Uterus (tissue), 4 donors: ENCODE measurements around the gene PEX16. TPM values are rescaled to one million over a fixed set of nuclear protein-coding genes. Genes with fewer than 3 reads are reported as not detected.
A peak's percentile ranks its signal among the peaks of the same experiment; 100 is the strongest.

ENCODE experiments used
- DNase-seq, 2 donors: peaks; one replicate each; pipeline ENCODE4 v3.0.0-alpha.2; 2019 to 2020
- H3K27ac ChIP-seq, 2 donors: fragments of 200-600 bp; sonication (generic); 1 replicate in 1 of 2; 2 replicates in 1 of 2; pipeline ENCODE4 v1.5.1; 2016 to 2018
- H3K27me3 ChIP-seq, 2 donors: fragments of 200-600 bp; sonication (generic); one replicate each; pipeline ENCODE4 v1.5.1; 2018 to 2019; ENCODE audit warnings: control low read depth in 1 of 2
- H3K36me3 ChIP-seq, 2 donors: fragments of 200-600 bp; sonication (generic); one replicate each; pipeline ENCODE4 v1.5.1; 2019; ENCODE audit warnings: control low read depth in 1 of 2
- H3K4me1 ChIP-seq, 2 donors: fragments of 200-600 bp; sonication (generic); one replicate each; pipeline ENCODE4 v1.5.1; 2018 to 2019; ENCODE audit warnings: control low read depth in 1 of 2
- H3K4me3 ChIP-seq, 2 donors: fragments of 200-600 bp; sonication (generic); 1 replicate in 1 of 2; 2 replicates in 1 of 2; pipeline ENCODE4 v1.5.1; 2018 to 2019; ENCODE audit warnings: mild to moderate bottlenecking in 1 of 2
- H3K9me3 ChIP-seq, 2 donors: fragments of 200-600 bp; sonication (generic); one replicate each; pipeline ENCODE4 v1.5.1; 2019; ENCODE audit warnings: control low read depth in 1 of 2
- CTCF ChIP-seq, 4 experiments: fragments of 200-600 bp in 2 of 4; fragments of 450-650 bp in 2 of 4; sonication (generic) in 2 of 4; IDR thresholded peaks; one replicate each; pipeline ENCODE4 v1.5.1; 2016 to 2019; ENCODE audit warnings: antibody characterized with exemption in 4 of 4, mild to moderate bottlenecking in 2 of 4, moderate library complexity in 1 of 4
- POLR2A ChIP-seq, 2 donors: fragments of 450-650 bp; IDR thresholded peaks; one replicate each; pipeline ENCODE4 v1.6.1; 2016; ENCODE audit warnings: antibody characterized with exemption in 2 of 2, mild to moderate bottlenecking in 1 of 2, moderate library complexity in 1 of 2
- intact Hi-C: fragments of 100-400 bp; cut with DNase I; formaldehyde crosslinking; loops from one replicate; pipeline ENCODE4 v1.15.1; 2023; ENCODE audit warnings: low total_unique reads
- total RNA-seq, 4 donors: library from RNA; depleted of rRNA in 3 of 4; stranded (reverse); fragments of >200 nt in 3 of 4; gene quantifications; one replicate each; pipeline versions ENCODE4 v1.1.0 to v1.2.4, GENCODE V29; 2014 to 2023
- donor health status: DM: yes; HTN: yes; CAD: no.

Gene PEX16
- total RNA-seq, 4 donors from 2014 or later: 15.3 to 32.1 (median 27.6) TPM

GRCh38 chr11:45885921-45886721, 31.6 kb downstream of the PEX16 start:
- no peaks in the 10 kb centered on the region for H3K9me3 ChIP-seq
- no peak for DNase-seq
- intact Hi-C loops: no loop called here
- no peak overlapping the region for H3K27ac ChIP-seq
- H3K4me3 ChIP-seq: peak overlapping the region; percentile 5 to 37
- TF ChIP-seq POLR2A (IDR thresholded peaks at IDR 0.05): no peak
- no peak for TF ChIP-seq CTCF (IDR thresholded peaks at IDR 0.05)
- H3K36me3 ChIP-seq: no peaks in the 10 kb centered on the region
- H3K27me3 ChIP-seq: no peaks in the 10 kb centered on the region
- H3K4me1 ChIP-seq: peaks cover 0 to 7% of the 10 kb centered on the region in 2 donors

- Histone ChIP-seq H3K27ac (no peak within 1 kb of the TSS), H3K9me3 (no peaks in the 10 kb centered on the region), H3K4me3 (peak within 1 kb of the TSS; percentile 5 to 37), H3K36me3 (no peaks in the 10 kb centered on the region), H3K4me1 (peaks cover 0 to 9% of the 10 kb centered on the region in 2 donors), H3K27me3 (no peaks in the 10 kb centered on the region)
- peak in 1 of 2 donors; percentile 55 for DNase-seq
- intact Hi-C loops: no loop called here
- TF ChIP-seq CTCF (IDR thresholded peaks at IDR 0.05) (no peak), POLR2A (IDR thresholded peaks at IDR 0.05) (peak in 1 of 2 donors; percentile 28)
Observed at GRCh38 chr11:45885274-45885920, 32.3 kb downstream of the PEX16 start, which contains the start of gene MAPK8IP1. TSS of gene MAPK8IP1 (plus strand) at chr11:45885651. CDS start at chr11:45885821, 170 bp downstream.

- intact Hi-C loops: no loop called here
- Histone ChIP-seq H3K36me3 (no peaks in the 10 kb centered on the region), H3K4me3 (no peak overlapping the region), H3K4me1 (peaks cover 0 to 11% of the 10 kb centered on the region in 2 donors), H3K27me3 (no peaks in the 10 kb centered on the region), H3K9me3 (no peaks in the 10 kb centered on the region), H3K27ac (no peak overlapping the region)
- DNase-seq: no peak
- TF ChIP-seq CTCF (IDR thresholded peaks at IDR 0.05) (no peak), POLR2A (IDR thresholded peaks at IDR 0.05) (no peak)
Observed at GRCh38 chr11:45884596-45885185, 33.0 kb downstream of the PEX16 start.

GRCh38 chr11:45881708-45882368, 35.8 kb downstream of the PEX16 start:
- H3K4me3 ChIP-seq: no peak overlapping the region
- no peak for DNase-seq
- H3K27ac ChIP-seq: peak overlapping the region in 1 of 2 donors; percentile 11
- H3K27me3 ChIP-seq: no peaks in the 10 kb centered on the region
- no peaks in the 10 kb centered on the region for H3K36me3 ChIP-seq
- intact Hi-C loops: no loop called here
- peaks cover 0 to 11% of the 10 kb centered on the region in 2 donors for H3K4me1 ChIP-seq
- TF ChIP-seq POLR2A (IDR thresholded peaks at IDR 0.05): no peak
- TF ChIP-seq CTCF (IDR thresholded peaks at IDR 0.05): no peak
- H3K9me3 ChIP-seq: no peaks in the 10 kb centered on the region
